Thyroid gland (tissue), 4 donors: Measurements from ENCODE around the gene SPCS2. TPM values are rescaled to one million over a fixed set of nuclear protein-coding genes. Genes with fewer than 3 reads are reported as not detected.
"Not testable (repeated sequence)": the region's sequence is repeated elsewhere in the genome, so short reads cannot be mapped to it uniquely, and the experiment has no call there.

ENCODE experiments used
- DNase-seq, 2 donors: peaks; one replicate each; pipeline ENCODE4 v3.0.0-alpha.2; 2019
- H3K27ac ChIP-seq, 3 donors: fragments of 200-600 bp; sonication (generic); 1 replicate in 2 of 3; 2 replicates in 1 of 3; pipeline ENCODE4 v1.5.1; 2016 to 2019; ENCODE audit warnings: mild to moderate bottlenecking in 1 of 3, moderate library complexity in 1 of 3
- H3K27me3 ChIP-seq: fragments of 200-600 bp; sonication (generic); one replicate; pipeline ENCODE4 v1.5.1; 2019
- H3K36me3 ChIP-seq, 2 donors: fragments of 200-600 bp; sonication (generic); one replicate each; pipeline ENCODE4 v1.5.1; 2016 to 2019
- H3K4me1 ChIP-seq, 2 donors: fragments of 200-600 bp; sonication (generic); one replicate each; pipeline ENCODE4 v1.5.1; 2017 to 2019
- H3K4me3 ChIP-seq, 3 donors: fragments of 200-600 bp; sonication (generic); replicated peaks in 1 of 3; 1 replicate in 2 of 3; 2 replicates in 1 of 3; pipeline ENCODE4 v1.5.1; 2016; ENCODE audit warnings: mild to moderate bottlenecking in 1 of 3
- H3K9me3 ChIP-seq: fragments of 200-600 bp; sonication (generic); one replicate; pipeline ENCODE4 v1.5.1; 2017
- CTCF ChIP-seq, 6 experiments: fragments of 200-600 bp in 3 of 6; fragments of 450-650 bp in 3 of 6; sonication (generic) in 3 of 6; IDR thresholded peaks; one replicate each; pipeline ENCODE4 v1.5.1; 2016 to 2019; ENCODE audit warnings: antibody characterized with exemption in 6 of 6, mild to moderate bottlenecking in 2 of 6, inconsistent platforms in 1 of 6, moderate library complexity in 1 of 6
- POLR2A ChIP-seq, 2 donors: fragments of 450-650 bp; IDR thresholded peaks; one replicate each; pipeline ENCODE4 v1.6.1; 2017; ENCODE audit warnings: antibody characterized with exemption in 2 of 2, mild to moderate bottlenecking in 2 of 2, moderate library complexity in 1 of 2
- WGBS, 2 donors: methylation state at CpG; one replicate each; pipeline ENCODE4 v1.1.5; 2017; 5-methylcytosine and 5-hydroxymethylcytosine counted together
- intact Hi-C: fragments of 100-400 bp; cut with DNase I; formaldehyde crosslinking; loops from one replicate; pipeline ENCODE4 v1.15.1; 2023
- total RNA-seq, 4 donors: library from RNA; depleted of rRNA; stranded (reverse); fragments of >200 nt; gene quantifications; one replicate each; pipeline ENCODE4 v1.2.3, GENCODE V29; 2016

Gene SPCS2
- total RNA-seq, 4 donors from 2014 or later: 53.6 to 229 (median 120) TPM

GRCh38 chr11:74981888-74982287 is 32.8 kb downstream of the SPCS2 start:
- peaks cover 15 to 21% of the 10 kb centered on the region in 2 donors for H3K36me3 ChIP-seq

GRCh38 chr11:74984070-74984469 is 35.0 kb downstream of the SPCS2 start:
- Histone ChIP-seq H3K4me1 (peaks cover 0 to 3% of the 10 kb centered on the region in 2 donors), H3K4me3 (no peak overlapping the region), H3K36me3 (peaks cover 3 to 8% of the 10 kb centered on the region in 2 donors), H3K9me3 (no peaks in the 10 kb centered on the region), H3K27me3 (no peaks in the 10 kb centered on the region), H3K27ac (no peak overlapping the region)
- TF ChIP-seq POLR2A (IDR thresholded peaks at IDR 0.05) (no peak), CTCF (IDR thresholded peaks at IDR 0.05) (no peak)
- 87 to 88% methylated on average over 3 of the region's 3 CpGs for WGBS, 2 donors
- DNase-seq: no peak
- intact Hi-C loops: no loop called here

More at GRCh38 chr11:74981888-74982287, 32.8 kb downstream of the SPCS2 start:
- intact Hi-C loops: no loop called here
- TF ChIP-seq CTCF (IDR thresholded peaks at IDR 0.05) (no peak), POLR2A (IDR thresholded peaks at IDR 0.05) (no peak)
- WGBS, 2 donors: 95 to 96% methylated on average over 1 of the region's 1 CpG
- Histone ChIP-seq H3K27me3 (no peaks in the 10 kb centered on the region), H3K4me1 (no peaks in the 10 kb centered on the region), H3K27ac (no peak overlapping the region), H3K9me3 (no peaks in the 10 kb centered on the region), H3K4me3 (no peak overlapping the region)
- no peak for DNase-seq

GRCh38 chr11:74984730-74985129 is 35.7 kb downstream of the SPCS2 start:
- 90 to 92% methylated on average over 2 of the region's 2 CpGs for WGBS, 2 donors

DNA sequence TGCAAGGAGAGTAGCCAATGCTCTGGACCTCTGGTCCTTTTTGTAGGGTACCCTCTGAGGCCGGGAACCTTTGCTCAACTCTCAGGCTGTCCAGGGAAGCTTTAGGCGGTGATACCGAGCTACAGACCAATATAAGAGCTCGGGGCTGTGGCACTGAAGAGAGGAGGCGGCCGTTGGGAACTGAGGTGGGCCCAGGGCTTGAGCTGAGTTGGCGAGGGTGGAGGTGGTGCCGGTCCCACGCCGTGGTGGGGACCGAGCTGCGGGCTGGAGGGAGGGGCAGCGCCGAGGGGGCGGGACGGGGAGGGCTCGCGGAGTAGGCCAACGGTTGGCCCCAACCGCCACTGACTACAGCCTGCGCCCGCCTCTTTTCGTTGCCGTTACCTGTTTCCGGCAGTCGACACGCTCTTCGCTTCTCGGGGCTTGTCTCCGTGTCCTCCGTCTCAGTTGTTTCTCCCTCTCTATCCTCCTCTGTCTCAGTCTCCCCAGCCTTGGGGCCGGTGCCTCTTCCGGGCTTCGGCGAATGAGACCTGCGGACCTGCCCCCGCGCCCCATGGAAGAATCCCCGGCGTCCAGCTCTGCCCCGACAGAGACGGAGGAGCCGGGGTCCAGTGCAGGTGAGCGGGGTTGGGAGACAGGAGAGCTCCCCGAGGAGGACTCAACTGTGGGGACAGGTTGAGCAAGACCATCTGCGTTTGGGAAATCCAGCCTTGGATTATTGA is 39.6 kb downstream of the SPCS2 start, which contains the start of gene NEU3:
NEU3 (plus strand) TSS at position 393 of the 719 bp plus-strand sequence; CDS start at position 521, 128 bp downstream.
- peak; percentile 84 for DNase-seq
- H3K27me3 ChIP-seq: no peaks in the 10 kb centered on the region
- intact Hi-C loops: no loop called here
- no peaks in the 10 kb centered on the region for H3K9me3 ChIP-seq
- peaks cover 0 to 9% of the 10 kb centered on the region in 2 donors for H3K4me1 ChIP-seq
- H3K4me3 ChIP-seq: peak within 1 kb of the TSS; percentile 64 to 91 (median 83)
- 0 to 1% methylated on average over 35 to 41 of the region's 46 CpGs for WGBS, 2 donors
- peak within 1 kb of the TSS; percentile 5 to 66 (median 61) for H3K27ac ChIP-seq
- no peaks in the 10 kb centered on the region for H3K36me3 ChIP-seq
- TF ChIP-seq CTCF (IDR thresholded peaks at IDR 0.05) (no peak), POLR2A (IDR thresholded peaks at IDR 0.05) (peak in 1 of 2 donors; percentile 64)

More at GRCh38 chr11:74984730-74985129, 35.7 kb downstream of the SPCS2 start:
- peaks cover 0 to 9% of the 10 kb centered on the region in 2 donors for H3K4me1 ChIP-seq
- no peaks in the 10 kb centered on the region for H3K9me3 ChIP-seq
- H3K4me3 ChIP-seq: no peak overlapping the region
- intact Hi-C loops: no loop called here
- peaks cover 2 to 4% of the 10 kb centered on the region in 2 donors for H3K36me3 ChIP-seq
- TF ChIP-seq POLR2A (IDR thresholded peaks at IDR 0.05) (no peak), CTCF (IDR thresholded peaks at IDR 0.05) (no peak)
- no peak overlapping the region for H3K27ac ChIP-seq
- DNase-seq: no peak
- no peaks in the 10 kb centered on the region for H3K27me3 ChIP-seq

GRCh38 chr11:74989260-74989638 is 40.2 kb downstream of the SPCS2 start:
- Histone ChIP-seq H3K27me3 (no peaks in the 10 kb centered on the region), H3K4me3 (peak overlapping the region; percentile 64 to 91 (median 83)), H3K36me3 (no peaks in the 10 kb centered on the region), H3K4me1 (peaks cover 0 to 9% of the 10 kb centered on the region in 2 donors), H3K27ac (peak overlapping the region in 2 of 3 donors; percentile 61 to 66), H3K9me3 (no peaks in the 10 kb centered on the region)
- 4 to 5% methylated on average over 8 of the region's 8 CpGs for WGBS, 2 donors
- intact Hi-C loops: no loop called here
- DNase-seq: no peak
- TF ChIP-seq CTCF (IDR thresholded peaks at IDR 0.05) (no peak), POLR2A (IDR thresholded peaks at IDR 0.05) (no peak)

GRCh38 chr11:74990150-74990549 is 41.1 kb downstream of the SPCS2 start:
- DNase-seq, H3K36me3 ChIP-seq, H3K27ac ChIP-seq, H3K27me3 ChIP-seq, H3K4me1 ChIP-seq, H3K9me3 ChIP-seq, H3K4me3 ChIP-seq, intact Hi-C loops: not testable (repeated sequence)
- 91 to 97% methylated on average over 4 of the region's 4 CpGs for WGBS, 2 donors
